PC-3 (cell line): ENCODE measurements around the gene PGC. TPM values are rescaled to one million over a fixed set of nuclear protein-coding genes. Genes with fewer than 3 reads are reported as not detected.
A peak's percentile ranks its signal among the peaks of the same experiment; 100 is the strongest.

Experiments used
- ATAC-seq: fragments of 200-7000 bp; cut with Tn5 transposase; 2 replicates; pipeline ENCODE4 v1.9.1; 2020; ENCODE audit warnings: mild to moderate bottlenecking, moderate library complexity
- BruUV-seq: library from RNA; stranded (reverse); fragments of 400-500 nt; replicated peaks from 2 replicates; lab custom pipeline; 2021; lab: Mats Ljungman, UMichigan
- CTCF ChIA-PET: fragments of 300-600 bp; sonication (Branson Sonifier 250); formaldehyde crosslinking; loops from one replicate; lab custom pipeline; 2022; ENCODE audit warnings: antibody characterized with exemption; lab: Charles Lee
- POLR2A ChIA-PET: fragments of 300-600 bp; sonication (Branson Sonifier 250); formaldehyde crosslinking; loops from one replicate; lab custom pipeline; 2022; ENCODE audit warnings: antibody characterized with exemption; ENCODE audit not compliant: unreplicated experiment; lab: Charles Lee
- DNase-seq: peaks from one replicate; pipeline ENCODE4 v3.0.0-alpha.2; 2015
- H2AFZ ChIP-seq: fragments of 300-600 bp; sonication (generic); 2 replicates; pipeline ENCODE4 v1.6.0; 2016; ENCODE audit warnings: antibody characterized with exemption, low read length
- H3F3A ChIP-seq: fragments of 300-600 bp; sonication (generic); one replicate; pipeline ENCODE4 v1.6.0; 2017; ENCODE audit warnings: antibody characterized with exemption, low read length, control low read depth, mild to moderate bottlenecking; ENCODE audit not compliant: unreplicated experiment
- H3K27ac ChIP-seq: fragments of 300-600 bp; sonication (generic); 2 replicates; pipeline ENCODE4 v1.5.1; 2016; ENCODE audit warnings: mild to moderate bottlenecking, low read length
- H3K27me3 ChIP-seq: fragments of 300-600 bp; sonication (generic); 2 replicates; pipeline ENCODE4 v1.6.1; 2016; ENCODE audit warnings: low read length, mixed read lengths
- H3K36me3 ChIP-seq: fragments of 300-600 bp; sonication (generic); 2 replicates; pipeline ENCODE4 v1.6.1; 2016; ENCODE audit warnings: low read depth, mixed run types, low read length, mixed read lengths
- H3K4me1 ChIP-seq: fragments of 300-600 bp; sonication (generic); 2 replicates; pipeline ENCODE4 v1.5.1; 2016; ENCODE audit warnings: low read length; ENCODE audit not compliant: insufficient read depth
- H3K4me2 ChIP-seq: fragments of 300-600 bp; sonication (generic); 2 replicates; pipeline ENCODE4 v1.6.0; 2016; ENCODE audit warnings: low read length
- H3K4me3 ChIP-seq: fragments of 300-600 bp; sonication (generic); 2 replicates; pipeline ENCODE4 v1.5.1; 2016; ENCODE audit warnings: mild to moderate bottlenecking, low read length, mixed read lengths
- H3K79me2 ChIP-seq: fragments of 300-600 bp; sonication (generic); 2 replicates; pipeline ENCODE4 v1.6.1; 2017; ENCODE audit warnings: low read length, mixed read lengths
- H3K9ac ChIP-seq: fragments of 300-600 bp; sonication (generic); 2 replicates; pipeline ENCODE4 v1.6.0; 2016; ENCODE audit warnings: mild to moderate bottlenecking, low read length
- H3K9me2 ChIP-seq: fragments of 300-600 bp; sonication (generic); replicated peaks from 2 replicates; pipeline ENCODE4 v1.6.1; 2016; ENCODE audit warnings: mixed run types, low read length, mixed read lengths
- H3K9me3 ChIP-seq: fragments of 300-600 bp; sonication (generic); 2 replicates; pipeline ENCODE4 v1.6.1; 2016; ENCODE audit warnings: low read length, mixed read lengths
- H4K20me1 ChIP-seq: fragments of 300-600 bp; sonication (generic); 2 replicates; pipeline ENCODE4 v1.6.1; 2016; ENCODE audit warnings: low read length, mixed read lengths
- CTCF ChIP-seq: fragments of 300-600 bp; sonication (generic); conservative IDR thresholded peaks from 2 replicates; pipeline ENCODE4 v1.5.1; 2017; ENCODE audit warnings: antibody characterized with exemption, low read depth, mild to moderate bottlenecking, low read length
- EZH2phosphoT487 ChIP-seq: fragments of 300-600 bp; sonication (generic); IDR thresholded peaks from 2 replicates; pipeline ENCODE4 v1.6.1; 2018; ENCODE audit warnings: mild to moderate bottlenecking, antibody characterized with exemption, low read length, borderline replicate concordance
- intact Hi-C: fragments of 100-400 bp; cut with micrococcal nuclease; formaldehyde crosslinking; loops from 2 replicates; pipeline ENCODE4 v1.9.0; 2023
- total RNA-seq: library from RNA; depleted of rRNA; stranded (reverse); fragments of >200 nt; gene quantifications from 2 replicates; pipeline ENCODE4 v1.2.3, GENCODE V29; 2014

The PGC gene
- total RNA-seq, 1 experiment from 2014 or later, result not detected

- peak overlapping the region; percentile 96 for H3K9ac ChIP-seq
- H3K36me3 ChIP-seq, result peaks cover 25% of the 10 kb centered on the region
- no peaks in the 10 kb centered on the region for H3K9me2 ChIP-seq
- CTCF ChIA-PET, result interaction anchor here (0.5 to 1.2 kb wide), 6 partner anchors 53 to 665 kb away, joined by 3 to 6 read pairs (median 3); partner anchors contain the start of genes BYSL, MED20 and TRERF1
- TSS peak; percentile 87 for BruUV-seq
- intact Hi-C loops, result loop anchor here (1.0 to 10.0 kb wide), 5 partner anchors 52 to 438 kb away; partner anchors contain the start of genes BYSL, MED20 and TFEB
- H3K27ac ChIP-seq, result peak overlapping the region; percentile 51
- POLR2A ChIA-PET, result interaction anchor here (0.6 kb wide), 1 partner anchor 110 kb away, joined by 3 read pairs; no protein-coding TSS in a partner anchor
- no peaks in the 10 kb centered on the region for H3K9me3 ChIP-seq
- ATAC-seq (peak; percentile 83), DNase-seq (peak; percentile 85)
- H3K4me2 ChIP-seq, result peak overlapping the region; percentile 94
- TF ChIP-seq CTCF (peak; percentile 62), EZH2phosphoT487 (no peak)
- no peaks in the 10 kb centered on the region for H4K20me1 ChIP-seq
- peaks cover 21% of the 10 kb centered on the region for H3K79me2 ChIP-seq
- peak overlapping the region; percentile 90 for H2AFZ ChIP-seq
- H3K4me3 ChIP-seq, result peak overlapping the region; percentile 89
- H3K27me3 ChIP-seq, result no peaks in the 10 kb centered on the region
- H3K4me1 ChIP-seq, result peaks cover 18% of the 10 kb centered on the region
- H3F3A ChIP-seq, result no peaks in the 10 kb centered on the region
Measured at GRCh38 chr6:41786451-41787218, 39.4 kb upstream of the PGC start.

- H3K27ac ChIP-seq, result no peak overlapping the region
- peak overlapping the region; percentile 96 for H3K9ac ChIP-seq
- ChIA-PET CTCF (interaction anchor here (0.6 to 1.2 kb wide), 3 partner anchors 52 to 149 kb away, joined by 3 to 6 read pairs (median 4); partner anchors contain the start of genes BYSL and MED20), POLR2A (interaction anchor here (0.6 kb wide), 1 partner anchor 110 kb away, joined by 3 read pairs; no protein-coding TSS in a partner anchor)
- intact Hi-C loops, result loop anchor here (2.0 to 10.0 kb wide), 4 partner anchors 51 to 439 kb away; partner anchors contain the start of gene TFEB
- peak overlapping the region; percentile 94 for H3K4me2 ChIP-seq
- no TSS peak for BruUV-seq
- ATAC-seq (peak; percentile 5), DNase-seq (no peak)
- peaks cover 21% of the 10 kb centered on the region for H3K79me2 ChIP-seq
- H3K36me3 ChIP-seq, result peaks cover 20% of the 10 kb centered on the region
- H3K9me3 ChIP-seq, result no peaks in the 10 kb centered on the region
- peak overlapping the region; percentile 67 for H2AFZ ChIP-seq
- H3K27me3 ChIP-seq, result no peaks in the 10 kb centered on the region
- TF ChIP-seq EZH2phosphoT487 (no peak), CTCF (no peak)
- no peaks in the 10 kb centered on the region for H3F3A ChIP-seq
- H3K9me2 ChIP-seq, result no peaks in the 10 kb centered on the region
- H4K20me1 ChIP-seq, result no peaks in the 10 kb centered on the region
- H3K4me3 ChIP-seq, result peak overlapping the region; percentile 89
- H3K4me1 ChIP-seq, result peaks cover 26% of the 10 kb centered on the region
Measured at GRCh38 chr6:41785689-41786450, 38.7 kb upstream of the PGC start.
